Neuronal stem cell (in vitro differentiated cells): ENCODE results near the gene AIFM1.

Experiments used
- DNase-seq: peaks from one replicate; pipeline ENCODE4 v3.0.0-alpha.2; 2013; ENCODE audit warnings: low spot score
- H2AFZ ChIP-seq: one replicate; pipeline ENCODE4 v1.6.1; 2013; ENCODE audit warnings: mild to moderate bottlenecking, low read length, inconsistent platforms
- H2AK5ac ChIP-seq: 2 replicates; pipeline ENCODE4 v1.6.1; 2013; ENCODE audit warnings: low read depth, mild to moderate bottlenecking, inconsistent platforms, low read length, moderate library complexity, mixed read lengths
- H2BK120ac ChIP-seq: 2 replicates; pipeline ENCODE4 v1.6.1; 2013; ENCODE audit warnings: low read depth, mild to moderate bottlenecking, inconsistent platforms, low read length, moderate library complexity, mixed read lengths
- H2BK12ac ChIP-seq: one replicate; pipeline ENCODE4 v1.6.1; 2013; ENCODE audit warnings: low read length, inconsistent platforms
- H2BK15ac ChIP-seq: 2 replicates; pipeline ENCODE4 v1.6.1; 2013; ENCODE audit warnings: mild to moderate bottlenecking, low read length, inconsistent platforms, mixed read lengths
- H2BK5ac ChIP-seq: one replicate; pipeline ENCODE4 v1.6.1; 2013; ENCODE audit warnings: inconsistent platforms, mild to moderate bottlenecking, low read length, moderate library complexity
- H3K14ac ChIP-seq: one replicate; pipeline ENCODE4 v1.6.1; 2013; ENCODE audit warnings: low read length, inconsistent platforms
- H3K18ac ChIP-seq: 2 replicates; pipeline ENCODE4 v1.6.1; 2013; ENCODE audit warnings: low read length, inconsistent platforms
- H3K23ac ChIP-seq: 2 replicates; pipeline ENCODE4 v1.6.1; 2013; ENCODE audit warnings: low read depth, mild to moderate bottlenecking, mixed read lengths, low read length, inconsistent platforms; ENCODE audit not compliant: poor library complexity
- H3K27ac ChIP-seq: replicated peaks from 3 replicates; pipeline ENCODE4 v1.5.1; 2013; ENCODE audit warnings: low read length, inconsistent platforms
- H3K27me3 ChIP-seq, 3 experiments: 2 replicates each; pipeline ENCODE4 v1.6.1; 2013; ENCODE audit warnings: low read length in 3 of 3, mild to moderate bottlenecking in 2 of 3, inconsistent platforms in 1 of 3, low read depth in 1 of 3, mixed read lengths in 1 of 3, moderate library complexity in 1 of 3; ENCODE audit not compliant: control insufficient read depth in 3 of 3, insufficient read depth in 3 of 3
- H3K36me3 ChIP-seq, 2 donors: replicated peaks in 1 of 2; 2 replicates each; pipeline ENCODE4 v1.6.1; 2013; ENCODE audit warnings: low read length in 2 of 2; ENCODE audit not compliant: control insufficient read depth in 2 of 2, insufficient read depth in 2 of 2
- H3K4ac ChIP-seq: 2 replicates; pipeline ENCODE4 v1.6.1; 2013; ENCODE audit warnings: inconsistent platforms, mild to moderate bottlenecking, low read length, moderate library complexity
- H3K4me1 ChIP-seq, 2 donors: 1 replicate in 1 of 2; 2 replicates in 1 of 2; pipeline ENCODE4 v1.6.1; 2013; ENCODE audit warnings: low read length in 2 of 2, low read depth in 1 of 2; ENCODE audit not compliant: control insufficient read depth in 2 of 2, insufficient read depth in 1 of 2
- H3K4me2 ChIP-seq: one replicate; pipeline ENCODE4 v1.6.1; 2013; ENCODE audit warnings: mild to moderate bottlenecking, low read length, inconsistent platforms; ENCODE audit not compliant: insufficient read depth, poor library complexity, severe bottlenecking
- H3K4me3 ChIP-seq, 2 donors: 2 replicates each; pipeline ENCODE4 v1.5.1; 2013; ENCODE audit warnings: low read length in 2 of 2, mild to moderate bottlenecking in 2 of 2, inconsistent platforms in 1 of 2, moderate library complexity in 1 of 2
- H3K79me1 ChIP-seq: one replicate; pipeline ENCODE4 v1.6.1; 2013; ENCODE audit warnings: low read depth, mild to moderate bottlenecking, inconsistent platforms, low read length, moderate library complexity
- H3K9ac ChIP-seq: one replicate; pipeline ENCODE4 v1.6.1; 2013; ENCODE audit warnings: mild to moderate bottlenecking, low read depth, low read length, inconsistent platforms; ENCODE audit not compliant: poor library complexity
- H3K9me3 ChIP-seq, 2 donors: replicated peaks in 1 of 2; 2 replicates each; pipeline versions ENCODE3 to v1.6.1; 2013; ENCODE audit warnings: low read length in 2 of 2, mild to moderate bottlenecking in 2 of 2, inconsistent platforms in 1 of 2, low read depth in 1 of 2, mixed read lengths in 1 of 2, moderate library complexity in 1 of 2; ENCODE audit not compliant: control insufficient read depth in 2 of 2, insufficient read depth in 1 of 2
- H4K8ac ChIP-seq: one replicate; pipeline ENCODE4 v1.6.1; 2013; ENCODE audit warnings: low read depth, mild to moderate bottlenecking, inconsistent platforms, low read length, moderate library complexity
- H4K91ac ChIP-seq: one replicate; pipeline ENCODE4 v1.6.1; 2013; ENCODE audit warnings: low read length, low read depth, mild to moderate bottlenecking, inconsistent platforms; ENCODE audit not compliant: poor library complexity
- WGBS, 2 donors: extraction: QIAGEN DNeasy Blood & Tissue Kit; methylation state at CpG; one replicate each; pipeline ENCODE4 v1.1.7; 2013; ENCODE audit warnings: missing lambda C conversion rate in 2 of 2, mixed read lengths in 1 of 2; ENCODE audit not compliant: insufficient read length in 2 of 2, insufficient replicate concordance in 1 of 2; ENCODE audit errors: extremely low coverage in 2 of 2; 5-methylcytosine and 5-hydroxymethylcytosine counted together

The AIFM1 gene

GRCh38 chrX:130100180-130100579 lies 65.5 kb downstream of the AIFM1 start:
- H3K4me2 ChIP-seq: no peak overlapping the region
- peaks cover 1% of the 10 kb centered on the region for H3K79me1 ChIP-seq
- DNase-seq: no peak
- H3K27me3 ChIP-seq: no peaks in the 10 kb centered on the region
- H3K4me1 ChIP-seq: peaks cover 0 to 1% of the 10 kb centered on the region in 2 donors
- no peak overlapping the region for H2BK5ac ChIP-seq
- no peak overlapping the region for H2AFZ ChIP-seq
- H3K14ac ChIP-seq: no peak overlapping the region
- no peak overlapping the region for H3K9ac ChIP-seq
- H3K27ac ChIP-seq: no peak overlapping the region
- H2BK15ac ChIP-seq: no peak overlapping the region
- no peak overlapping the region for H2AK5ac ChIP-seq
- no peak overlapping the region for H2BK12ac ChIP-seq
- no CpG with 5 or more reads among the region's 5 CpGs for WGBS, 2 donors
- H3K23ac ChIP-seq: no peak overlapping the region
- H3K4me3 ChIP-seq: no peak overlapping the region
- no peaks in the 10 kb centered on the region for H3K9me3 ChIP-seq
- no peaks in the 10 kb centered on the region for H3K36me3 ChIP-seq
- no peak overlapping the region for H4K8ac ChIP-seq
- no peak overlapping the region for H2BK120ac ChIP-seq
- H3K4ac ChIP-seq: no peak overlapping the region
- no peak overlapping the region for H3K18ac ChIP-seq
- H4K91ac ChIP-seq: no peak overlapping the region

- Histone ChIP-seq H3K23ac (no peak overlapping the region), H3K27me3 (no peaks in the 10 kb centered on the region), H2BK120ac (no peak overlapping the region), H3K4me2 (no peak overlapping the region), H2AK5ac (no peak overlapping the region), H2BK12ac (no peak overlapping the region), H3K36me3 (no peaks in the 10 kb centered on the region), H2BK5ac (no peak overlapping the region), H3K14ac (no peak overlapping the region), H2AFZ (no peak overlapping the region), H3K79me1 (peaks cover 1% of the 10 kb centered on the region), H3K9me3 (no peaks in the 10 kb centered on the region), H3K4ac (no peak overlapping the region), H3K9ac (no peak overlapping the region), H3K18ac (no peak overlapping the region), H3K27ac (no peak overlapping the region), H3K4me3 (no peak overlapping the region), H4K91ac (no peak overlapping the region), H4K8ac (no peak overlapping the region), H3K4me1 (no peaks in the 10 kb centered on the region), H2BK15ac (no peak overlapping the region)
- WGBS, 2 donors: no CpG with 5 or more reads among the region's 5 CpGs
- DNase-seq: no peak
These were observed 67.5 kb downstream of the AIFM1 start for GRCh38 chrX:130098210-130098552.

GRCh38 chrX:130097507-130098209 lies 68.0 kb downstream of the AIFM1 start:
- Histone ChIP-seq H4K91ac (no peak overlapping the region), H3K27ac (no peak overlapping the region), H3K36me3 (no peaks in the 10 kb centered on the region), H3K4ac (no peak overlapping the region), H3K14ac (no peak overlapping the region), H2BK15ac (no peak overlapping the region), H3K27me3 (no peaks in the 10 kb centered on the region), H3K4me2 (no peak overlapping the region), H3K18ac (no peak overlapping the region), H3K9ac (no peak overlapping the region), H3K79me1 (peaks cover 1% of the 10 kb centered on the region), H4K8ac (no peak overlapping the region), H2BK5ac (no peak overlapping the region), H2AK5ac (no peak overlapping the region), H2AFZ (no peak overlapping the region), H3K9me3 (no peaks in the 10 kb centered on the region), H3K4me3 (no peak overlapping the region), H3K23ac (no peak overlapping the region), H3K4me1 (no peaks in the 10 kb centered on the region), H2BK12ac (no peak overlapping the region), H2BK120ac (no peak overlapping the region)
- DNase-seq: no peak
- no CpG with 5 or more reads among the region's 14 CpGs for WGBS, 2 donors

DNA sequence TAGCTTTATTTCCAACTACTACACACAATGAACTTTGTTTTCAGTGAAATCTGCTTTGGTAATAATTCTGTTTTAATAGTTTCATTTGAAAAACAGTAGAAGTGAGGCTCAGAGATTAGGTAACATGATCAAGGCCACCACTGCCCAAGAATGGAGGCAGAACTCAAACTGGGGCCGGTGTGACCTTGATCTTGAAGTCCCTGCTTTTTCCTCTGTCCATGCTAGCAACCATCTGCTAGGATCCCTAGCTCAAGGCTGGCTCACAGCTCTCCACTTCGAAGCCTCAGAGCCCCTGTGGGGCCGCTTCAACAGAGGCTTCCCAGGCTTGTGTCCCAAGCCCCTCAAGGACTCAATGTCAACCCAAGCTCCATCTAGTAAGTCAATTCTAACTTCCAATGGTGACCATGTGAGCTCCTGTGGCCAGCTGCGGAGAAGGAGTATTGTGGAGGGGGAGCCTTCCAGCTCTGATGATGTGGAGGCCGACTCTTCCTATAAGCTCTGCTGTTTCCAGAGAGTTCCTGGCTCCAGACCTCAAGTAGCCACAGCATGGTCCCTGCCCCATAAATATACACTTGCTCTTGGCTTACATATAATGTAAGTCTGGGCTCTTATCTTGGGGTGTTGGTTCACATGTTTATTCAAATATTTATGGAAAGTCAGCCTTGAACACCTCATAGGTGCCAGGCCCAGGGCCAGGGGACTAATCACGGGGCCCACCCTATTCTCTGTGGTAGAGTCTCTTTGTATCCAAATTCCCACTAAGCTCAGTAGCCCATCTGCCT lies 70.2 kb downstream of the AIFM1 start:
- Histone ChIP-seq H3K4ac (no peak overlapping the region), H3K4me3 (no peak overlapping the region), H2BK120ac (no peak overlapping the region), H3K9me3 (no peaks in the 10 kb centered on the region), H4K91ac (no peak overlapping the region), H3K27me3 (no peaks in the 10 kb centered on the region), H3K14ac (no peak overlapping the region), H2AK5ac (no peak overlapping the region), H3K4me2 (no peak overlapping the region), H2BK15ac (no peak overlapping the region), H2BK5ac (no peak overlapping the region), H3K36me3 (no peaks in the 10 kb centered on the region), H3K23ac (no peak overlapping the region), H3K18ac (no peak overlapping the region), H3K27ac (no peak overlapping the region), H2BK12ac (no peak overlapping the region), H2AFZ (no peak overlapping the region), H4K8ac (no peak overlapping the region), H3K4me1 (no peaks in the 10 kb centered on the region), H3K9ac (no peak overlapping the region), H3K79me1 (peaks cover 1% of the 10 kb centered on the region)
- DNase-seq: no peak
- WGBS, 2 donors: no CpG with 5 or more reads among the region's 6 CpGs
